HepG2 (cell line): ENCODE measurements around the gene RAPGEF5. TPM values are rescaled to one million over a fixed set of nuclear protein-coding genes. Genes with fewer than 3 reads are reported as not detected.

ENCODE experiments used
- GTF2F1 ChIP-seq: fragments of 150-350 bp; IDR thresholded peaks from 2 replicates; pipeline ENCODE4 v1.6.1; 2014; ENCODE audit warnings: low read length
- REXO4 ChIP-seq: sonication (generic); formaldehyde crosslinking; IDR thresholded peaks from 2 replicates; pipeline ENCODE4 v1.8.0; 2022; ENCODE audit warnings: missing genetic modification reagents, mild to moderate bottlenecking, borderline replicate concordance
- ZKSCAN8 ChIP-seq: IDR thresholded peaks from 2 replicates; pipeline ENCODE4 v1.6.1; 2016; ENCODE audit warnings: borderline replicate concordance, missing genetic modification reagents, missing compliant biosample characterization
- ZNF556 ChIP-seq: sonication (generic); formaldehyde crosslinking; IDR thresholded peaks from 2 replicates; pipeline ENCODE4 v1.4.0; 2020; ENCODE audit warnings: mild to moderate bottlenecking, missing genetic modification reagents, borderline replicate concordance
- ZNF878 ChIP-seq: sonication (generic); formaldehyde crosslinking; IDR thresholded peaks from 2 replicates; pipeline ENCODE4 v1.8.1; 2023; ENCODE audit warnings: mild to moderate bottlenecking, missing genetic modification reagents, moderate library complexity
- polyA plus RNA-seq, 8 experiments: library from polyadenylated mRNA; depleted of rRNA in 3 of 8; stranded (reverse) in 7 of 8; unstranded in 1 of 8; fragments of >200 nt; fragmentation: Illumina TruSeq in 4 of 8; extraction: Trizol in 4 of 8; gene quantifications; 2 replicates each; pipeline versions ENCODE4 v1.2.1 to v1.2.3, GENCODE V29; 2011 to 2016; ENCODE audit warnings: low read depth in 4 of 8, missing spikeins in 1 of 8, mixed read lengths in 1 of 8; ENCODE audit not compliant: insufficient read depth in 1 of 8
- total RNA-seq, 5 experiments: library from RNA; depleted of rRNA; stranded (reverse); fragments of >200 nt; fragmentation: Illumina TruSeq; extraction: Trizol; gene quantifications; 2 replicates each; pipeline ENCODE4 v1.2.3, GENCODE V29; 2016; ENCODE audit warnings: low read depth in 1 of 5
- TF ChIP-seq, protein P1 (sequence below): IDR thresholded peaks from 2 replicates; pipeline ENCODE4 v1.6.1; 2016
- TF ChIP-seq, protein P2 (sequence below): sonication (generic); formaldehyde crosslinking; IDR thresholded peaks from 2 replicates; pipeline ENCODE4 v1.4.0; 2020; ENCODE audit warnings: missing genetic modification reagents
- TF ChIP-seq, protein P3 (sequence below): sonication (generic); formaldehyde crosslinking; IDR thresholded peaks from 2 replicates; pipeline ENCODE4 v1.4.0; 2020; ENCODE audit warnings: missing genetic modification reagents
- TF ChIP-seq, protein P4 (sequence below): IDR thresholded peaks from 2 replicates; pipeline ENCODE4 v1.6.1; 2018; ENCODE audit warnings: missing genetic modification reagents, mild to moderate bottlenecking, missing compliant biosample characterization

The RAPGEF5 gene
- total and polyA plus RNA-seq, 2 of the 13 experiments (the other 11 are each of a cell fraction or from before 2014, with no cell fraction given), result 17.1 to 23.4 TPM

DNA sequence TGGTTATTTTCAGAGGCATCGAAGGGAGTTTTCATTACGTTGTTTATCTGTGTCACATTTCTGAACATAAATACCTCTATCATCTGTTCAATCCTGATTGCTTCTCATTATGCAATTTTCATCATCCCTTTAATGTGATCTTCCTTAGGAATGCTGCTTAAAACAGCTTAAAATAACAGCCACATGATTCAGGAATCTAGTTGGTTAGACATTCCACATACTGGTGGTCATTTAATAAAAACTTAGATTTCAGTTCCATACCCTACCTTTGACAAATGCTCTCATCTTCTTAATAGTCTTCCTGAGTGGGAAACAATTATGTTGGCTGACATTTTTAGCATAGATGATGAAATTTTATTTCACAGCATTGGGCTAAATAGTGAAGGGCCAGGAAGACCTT, 219.9 kb downstream of the RAPGEF5 start (continued):
- TF ChIP-seq, protein P1, sequence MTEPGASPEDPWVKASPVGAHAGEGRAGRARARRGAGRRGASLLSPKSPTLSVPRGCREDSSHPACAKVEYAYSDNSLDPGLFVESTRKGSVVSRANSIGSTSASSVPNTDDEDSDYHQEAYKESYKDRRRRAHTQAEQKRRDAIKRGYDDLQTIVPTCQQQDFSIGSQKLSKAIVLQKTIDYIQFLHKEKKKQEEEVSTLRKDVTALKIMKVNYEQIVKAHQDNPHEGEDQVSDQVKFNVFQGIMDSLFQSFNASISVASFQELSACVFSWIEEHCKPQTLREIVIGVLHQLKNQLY (CRISPR knock-in tag), result no peak
- TF ChIP-seq GTF2F1, result no peak
- no peak for TF ChIP-seq ZNF556 (CRISPR knock-in tag)
- TF ChIP-seq REXO4, result no peak
- TF ChIP-seq, protein P2, sequence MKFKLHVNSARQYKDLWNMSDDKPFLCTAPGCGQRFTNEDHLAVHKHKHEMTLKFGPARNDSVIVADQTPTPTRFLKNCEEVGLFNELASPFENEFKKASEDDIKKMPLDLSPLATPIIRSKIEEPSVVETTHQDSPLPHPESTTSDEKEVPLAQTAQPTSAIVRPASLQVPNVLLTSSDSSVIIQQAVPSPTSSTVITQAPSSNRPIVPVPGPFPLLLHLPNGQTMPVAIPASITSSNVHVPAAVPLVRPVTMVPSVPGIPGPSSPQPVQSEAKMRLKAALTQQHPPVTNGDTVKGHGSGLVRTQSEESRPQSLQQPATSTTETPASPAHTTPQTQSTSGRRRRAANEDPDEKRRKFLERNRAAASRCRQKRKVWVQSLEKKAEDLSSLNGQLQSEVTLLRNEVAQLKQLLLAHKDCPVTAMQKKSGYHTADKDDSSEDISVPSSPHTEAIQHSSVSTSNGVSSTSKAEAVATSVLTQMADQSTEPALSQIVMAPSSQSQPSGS (CRISPR knock-in tag), result no peak
- TF ChIP-seq, protein P3, sequence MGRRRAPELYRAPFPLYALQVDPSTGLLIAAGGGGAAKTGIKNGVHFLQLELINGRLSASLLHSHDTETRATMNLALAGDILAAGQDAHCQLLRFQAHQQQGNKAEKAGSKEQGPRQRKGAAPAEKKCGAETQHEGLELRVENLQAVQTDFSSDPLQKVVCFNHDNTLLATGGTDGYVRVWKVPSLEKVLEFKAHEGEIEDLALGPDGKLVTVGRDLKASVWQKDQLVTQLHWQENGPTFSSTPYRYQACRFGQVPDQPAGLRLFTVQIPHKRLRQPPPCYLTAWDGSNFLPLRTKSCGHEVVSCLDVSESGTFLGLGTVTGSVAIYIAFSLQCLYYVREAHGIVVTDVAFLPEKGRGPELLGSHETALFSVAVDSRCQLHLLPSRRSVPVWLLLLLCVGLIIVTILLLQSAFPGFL, result no peak
- TF ChIP-seq, protein P4, sequence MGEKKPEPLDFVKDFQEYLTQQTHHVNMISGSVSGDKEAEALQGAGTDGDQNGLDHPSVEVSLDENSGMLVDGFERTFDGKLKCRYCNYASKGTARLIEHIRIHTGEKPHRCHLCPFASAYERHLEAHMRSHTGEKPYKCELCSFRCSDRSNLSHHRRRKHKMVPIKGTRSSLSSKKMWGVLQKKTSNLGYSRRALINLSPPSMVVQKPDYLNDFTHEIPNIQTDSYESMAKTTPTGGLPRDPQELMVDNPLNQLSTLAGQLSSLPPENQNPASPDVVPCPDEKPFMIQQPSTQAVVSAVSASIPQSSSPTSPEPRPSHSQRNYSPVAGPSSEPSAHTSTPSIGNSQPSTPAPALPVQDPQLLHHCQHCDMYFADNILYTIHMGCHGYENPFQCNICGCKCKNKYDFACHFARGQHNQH (CRISPR knock-in tag), result no peak
- TF ChIP-seq ZNF878 (CRISPR knock-in tag), result no peak
- no peak for TF ChIP-seq ZKSCAN8 (CRISPR knock-in tag)
